Measurements from ENCODE around the gene PHACTR1.
A peak's percentile ranks its signal among the peaks of the same experiment; 100 is the strongest.
"Not testable (repeated sequence)": the region's sequence is repeated elsewhere in the genome, so short reads cannot be mapped to it uniquely, and the experiment has no call there.

Gene PHACTR1

DNA sequence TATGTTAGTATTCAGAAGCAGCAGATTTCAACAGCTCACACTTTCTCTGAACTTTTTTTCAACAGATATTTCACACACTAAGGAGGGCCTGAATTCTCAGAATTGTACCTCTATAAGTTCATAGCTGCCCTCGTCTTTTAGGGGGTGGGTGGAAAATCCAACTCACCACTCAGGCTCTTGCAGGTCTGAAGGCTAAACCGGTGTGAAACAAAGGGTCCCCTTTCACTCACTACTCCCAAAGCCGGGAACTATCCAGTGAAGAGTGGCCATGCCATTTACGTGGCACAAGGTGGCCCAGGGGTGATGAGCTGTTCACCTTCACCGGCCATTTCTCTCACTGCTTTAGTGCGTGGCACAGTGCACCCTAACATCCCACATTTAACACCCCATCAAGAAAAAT, 587.5 kb downstream of the PHACTR1 start:
- no peak for DNase-seq

GRCh38 chr6:13304580-13305260, 588.2 kb downstream of the PHACTR1 start:
- peak in 18 of 58 donors; percentile 16 to 65 (median 38) for DNase-seq

GRCh38 chr6:13305288-13305687, 588.7 kb downstream of the PHACTR1 start:
- no peak for DNase-seq

DNA sequence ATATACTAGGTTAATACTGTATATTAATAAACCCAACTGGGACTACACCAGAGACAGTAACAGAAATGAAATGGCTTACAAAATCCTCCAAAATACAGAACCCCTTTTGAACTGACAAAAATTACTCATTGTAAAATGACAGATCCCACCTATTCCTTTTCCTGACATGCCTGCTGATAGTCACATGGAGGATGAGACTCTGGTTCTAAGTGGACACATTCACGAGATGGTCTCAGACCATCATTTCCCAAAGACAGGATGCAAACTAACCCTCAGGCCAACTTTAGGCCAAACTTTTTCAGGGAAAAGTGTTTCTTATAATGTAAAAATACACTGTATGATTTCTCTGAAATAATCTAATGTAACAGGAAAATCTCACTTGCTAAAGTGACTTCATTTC, 589.2 kb downstream of the PHACTR1 start:
- no peak for DNase-seq

DNA sequence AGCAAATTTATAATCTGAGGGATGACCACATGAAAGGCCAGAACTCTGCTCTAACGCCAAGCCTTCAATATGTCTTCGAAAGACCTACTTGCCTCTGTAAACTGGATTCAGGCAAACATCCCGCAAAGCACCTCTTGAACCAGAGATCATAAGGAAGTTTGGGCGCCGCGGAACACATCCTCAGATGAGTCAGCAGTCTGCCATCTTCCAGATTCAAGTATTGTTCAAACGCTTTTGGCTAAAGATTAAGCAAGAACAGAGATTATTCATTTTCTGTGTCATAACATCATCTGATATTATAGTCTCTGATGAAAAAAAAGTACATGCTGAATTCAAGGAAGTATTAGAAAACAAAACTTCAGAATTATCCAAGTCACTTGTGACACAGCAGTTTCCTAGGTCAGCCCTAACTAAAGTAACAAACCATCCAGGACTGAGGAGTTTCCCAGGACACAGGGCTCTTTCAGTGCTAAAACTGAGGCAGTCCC, 591.0 kb downstream of the PHACTR1 start:
- no peak for DNase-seq

GRCh38 chr6:13308332-13308731, 591.8 kb downstream of the PHACTR1 start:
- DNase-seq, result no peak

DNA sequence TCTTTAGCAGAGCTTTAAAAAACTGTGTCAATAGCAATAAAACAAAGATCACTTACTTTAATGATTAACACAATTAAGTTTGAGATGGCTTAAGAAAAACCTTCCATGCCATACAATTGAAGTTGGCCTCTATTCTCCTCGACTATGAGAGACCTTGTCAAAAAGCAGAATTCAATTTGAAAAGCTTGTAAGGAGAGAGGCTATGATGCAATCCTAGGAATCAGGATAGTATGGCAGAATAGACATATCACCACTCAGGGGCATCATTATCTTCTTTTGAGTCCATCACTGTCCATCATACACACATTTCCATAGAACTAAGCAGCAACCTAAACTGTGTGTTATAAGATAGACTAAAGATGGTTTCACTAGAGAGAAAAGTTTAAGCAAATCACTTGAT, 594.6 kb downstream of the PHACTR1 start:
- DNase-seq, result no peak

- DNase-seq, result no peak
These were observed 598.2 kb downstream of the PHACTR1 start for GRCh38 chr6:13314806-13315205.

DNA sequence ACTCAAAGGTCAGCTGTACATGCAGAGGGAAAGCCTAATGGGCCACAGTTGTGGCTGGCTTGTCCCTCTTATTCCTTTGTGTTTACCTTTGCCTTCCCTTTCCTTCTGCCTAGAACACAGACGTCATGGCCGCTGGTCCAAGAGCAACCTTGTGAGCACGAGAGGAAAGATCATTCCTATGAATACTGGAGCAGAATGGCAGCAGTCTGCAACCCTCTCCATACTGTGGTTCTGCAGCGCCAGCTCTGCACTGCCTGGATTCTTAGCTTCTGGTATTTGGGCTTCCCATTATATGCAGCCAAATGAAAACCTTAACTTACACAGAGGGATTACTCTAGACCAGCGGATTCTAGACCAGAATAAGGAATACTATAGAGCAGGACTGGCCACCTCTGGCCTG, 599.3 kb downstream of the PHACTR1 start:
- no peak for DNase-seq

DNA sequence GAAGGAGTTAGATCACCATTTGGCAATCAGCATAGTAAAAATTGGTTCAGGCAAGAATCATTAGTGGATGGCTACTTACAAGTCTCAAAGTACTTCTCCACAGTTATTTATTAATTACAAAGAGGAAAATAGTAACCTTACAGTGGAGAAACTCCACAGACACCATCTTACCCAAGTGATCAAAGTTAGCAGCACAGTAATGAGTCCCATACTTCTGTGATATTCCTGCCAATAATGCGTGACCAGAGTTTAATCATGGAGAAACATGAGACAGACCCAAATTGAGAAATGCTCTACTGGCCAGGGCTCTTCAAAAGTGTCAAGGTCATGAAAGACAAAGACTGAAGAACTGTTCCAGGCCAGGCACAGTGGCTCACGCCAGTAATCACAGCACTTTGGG, 602.3 kb downstream of the PHACTR1 start:
- DNase-seq, result no peak

GRCh38 chr6:13319891-13320564, 603.5 kb downstream of the PHACTR1 start:
- DNase-seq, result no peak

DNA sequence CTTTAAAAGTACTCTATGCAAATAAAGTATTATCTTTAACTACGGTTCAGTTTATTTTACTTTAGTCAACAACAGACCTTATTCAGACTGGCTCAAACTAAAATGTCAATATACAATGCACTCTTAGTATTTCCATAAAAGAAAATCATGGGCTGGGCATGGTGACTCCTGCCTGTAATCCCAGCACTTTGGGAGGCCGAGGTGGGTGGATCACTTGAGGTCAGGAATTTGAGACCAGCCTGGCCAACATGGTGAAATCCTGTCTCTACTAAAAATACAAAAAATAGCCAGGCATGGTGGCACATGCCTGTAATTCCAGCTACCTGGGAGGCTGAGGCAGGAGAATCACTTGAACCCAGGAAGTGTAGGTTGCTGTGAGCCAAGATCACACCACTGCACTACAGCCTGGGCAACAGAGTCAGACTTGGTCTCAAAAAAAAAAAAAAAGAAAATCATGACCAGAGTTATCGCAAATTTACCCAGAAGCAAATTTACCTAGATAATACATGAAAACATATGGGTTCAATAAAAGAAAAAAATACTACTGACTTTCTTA, 609.5 kb downstream of the PHACTR1 start:
- not testable (repeated sequence) for DNase-seq

DNA sequence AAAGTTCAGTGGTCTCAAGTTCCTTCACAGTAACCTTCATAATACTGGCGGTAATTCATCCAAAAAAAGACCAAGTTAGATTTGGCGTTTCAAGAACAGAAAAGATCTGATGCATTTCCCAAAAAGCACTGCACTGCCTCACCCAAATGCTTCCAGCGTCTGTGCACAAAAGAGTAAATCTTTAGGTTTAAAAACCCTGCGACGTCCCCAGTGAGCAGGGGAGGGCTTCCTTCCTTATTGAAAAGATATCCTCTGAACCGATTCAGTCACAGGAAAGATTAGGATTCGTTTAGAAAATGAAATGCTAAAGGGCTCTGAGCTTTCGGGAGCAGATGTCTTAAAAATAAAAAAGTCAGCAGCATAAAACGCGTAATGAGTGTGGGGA, 611.1 kb downstream of the PHACTR1 start:
- peak in 1 of 58 donors; percentile 3 for DNase-seq

DNA sequence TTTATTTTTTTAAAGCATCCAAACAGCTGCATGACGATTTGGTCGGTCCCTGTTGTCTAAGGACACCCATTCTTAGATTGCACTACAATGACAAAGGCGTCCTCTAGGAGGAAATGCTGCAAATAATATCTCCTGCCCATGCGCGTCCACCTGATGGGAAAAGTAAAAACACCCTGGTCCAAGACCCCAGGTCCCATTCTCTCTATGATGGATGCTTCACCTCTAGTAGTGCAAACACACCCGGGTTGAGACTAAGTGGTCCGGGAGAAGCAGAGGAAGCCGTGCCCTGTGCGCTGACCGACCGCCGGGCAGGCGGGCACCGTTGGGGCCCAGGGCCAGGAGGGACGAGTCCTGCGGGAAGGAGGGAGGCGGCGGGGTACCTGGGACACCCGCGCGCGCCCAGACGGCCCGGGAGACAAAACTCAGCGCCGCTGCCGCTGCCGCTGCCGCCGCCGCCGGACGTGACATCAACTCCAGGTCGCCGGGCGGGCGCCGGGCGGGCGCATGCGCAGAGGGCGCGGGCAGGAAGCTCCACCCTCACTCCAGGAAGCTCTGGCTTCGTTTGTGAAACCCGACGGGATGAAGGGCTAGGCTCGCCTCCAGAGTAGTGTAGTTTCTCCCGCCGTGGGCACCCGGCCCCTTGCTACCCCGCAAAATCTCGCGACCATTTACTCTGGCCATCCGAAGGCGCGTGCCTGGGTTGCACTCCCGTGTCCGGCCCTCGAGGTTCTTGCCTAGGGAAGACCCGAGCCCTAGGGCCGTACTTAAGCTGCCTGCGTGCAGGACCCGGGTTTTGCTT, 611.7 kb downstream of the PHACTR1 start, which contains the start of gene TBC1D7:
Gene TBC1D7 (minus strand): TSS at position 462 of the 799 bp plus-strand sequence. CDS start 1,639 bp downstream, outside the sequence.
- DNase-seq, result peak in 57 of 58 donors; percentile 58 to 95 (median 87)

DNA sequence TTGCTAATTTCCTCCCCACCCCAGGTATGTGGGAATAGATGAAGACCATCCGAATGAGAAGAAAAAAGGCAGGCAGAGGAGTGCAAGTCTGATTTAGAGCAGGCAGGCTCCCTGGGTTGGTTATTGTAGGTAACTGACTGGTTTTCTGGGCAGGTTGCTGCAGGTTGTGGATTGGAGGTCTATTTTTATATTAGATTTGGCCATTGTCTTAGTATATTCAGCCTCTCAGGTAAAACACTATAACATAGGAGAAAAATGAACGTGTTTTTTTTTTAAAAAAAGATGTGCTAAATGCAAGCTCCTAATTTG, 612.3 kb downstream of the PHACTR1 start:
- no peak for DNase-seq

DNA sequence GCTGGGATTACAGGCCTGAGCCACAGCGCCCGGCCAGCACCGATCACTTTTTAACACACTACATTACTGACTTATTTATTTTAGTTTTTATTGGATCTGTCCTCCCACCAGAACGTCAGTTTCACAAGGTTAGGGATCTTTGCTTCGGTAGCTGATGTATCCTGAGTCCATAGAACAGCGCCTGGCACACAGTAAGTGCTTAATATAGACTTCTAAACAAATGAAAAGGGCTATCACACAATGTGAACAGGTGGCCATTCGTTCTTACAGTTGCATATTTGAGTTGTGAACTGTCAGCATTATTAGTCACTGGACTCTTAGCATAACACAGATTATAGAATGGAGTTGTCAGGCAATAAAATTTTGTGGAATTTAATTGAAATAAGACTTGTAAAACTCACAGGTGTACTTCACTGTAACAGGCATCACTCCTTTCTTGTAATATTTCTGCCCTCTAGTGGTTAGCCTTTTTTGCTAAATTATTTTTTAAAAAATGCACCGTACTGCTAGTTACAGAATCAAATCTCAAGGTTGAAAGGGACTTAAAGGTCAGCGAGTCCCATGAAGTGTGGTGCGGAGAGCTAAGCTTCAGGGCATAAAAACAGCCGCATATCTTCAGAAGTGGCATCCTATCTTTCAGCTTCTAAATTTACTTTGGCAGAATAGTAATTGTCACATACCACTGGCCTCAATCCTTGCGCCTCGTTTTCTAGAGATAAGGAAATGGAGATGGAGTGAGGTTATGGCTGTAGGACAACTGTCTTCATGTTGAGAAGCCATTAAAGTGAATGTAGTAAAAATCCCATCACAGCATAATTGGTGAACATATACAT, 615.2 kb downstream of the PHACTR1 start:
- peak in 2 of 58 donors; percentile 5 to 36 for DNase-seq

DNA sequence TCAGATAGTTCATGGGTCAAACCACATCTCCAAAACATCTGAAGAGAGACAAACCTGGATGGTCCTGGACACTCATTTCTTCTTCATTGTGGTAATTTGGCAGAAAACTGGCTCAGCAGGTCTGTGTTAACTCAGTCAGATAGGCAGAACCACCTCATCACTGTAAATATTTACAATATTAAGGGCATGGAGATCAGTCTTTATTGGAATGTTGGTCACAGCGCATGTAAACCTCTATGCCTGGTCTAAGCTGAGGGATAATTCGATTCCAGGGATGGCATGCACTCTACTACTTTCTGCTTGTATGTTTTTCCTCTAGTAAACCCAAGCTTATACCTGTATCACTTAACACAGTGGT, 615.8 kb downstream of the PHACTR1 start:
- DNase-seq, result no peak

- DNase-seq, result no peak
These were observed 618.4 kb downstream of the PHACTR1 start for GRCh38 chr6:13334953-13335352.

DNA sequence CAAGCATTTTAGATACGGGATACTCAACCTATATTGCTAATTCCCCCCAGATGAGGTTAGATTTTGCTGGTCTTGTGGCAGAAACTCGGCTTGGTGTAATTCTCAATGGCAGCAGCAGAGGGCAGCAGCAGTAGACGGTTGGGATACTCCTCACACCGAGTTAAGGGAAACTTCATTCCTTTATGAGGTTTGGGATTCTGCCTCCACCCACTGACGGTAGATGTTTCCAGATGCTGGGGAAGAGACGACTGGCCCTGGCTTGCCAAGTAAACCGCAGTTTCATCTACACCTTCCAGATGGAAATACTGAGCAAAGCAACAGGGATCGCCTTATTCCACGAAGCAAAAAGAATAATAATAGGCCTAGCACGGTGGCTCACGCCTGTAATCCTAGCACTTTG, 620.0 kb downstream of the PHACTR1 start:
- peak in 56 of 58 donors; percentile 7 to 87 (median 63) for DNase-seq

DNA sequence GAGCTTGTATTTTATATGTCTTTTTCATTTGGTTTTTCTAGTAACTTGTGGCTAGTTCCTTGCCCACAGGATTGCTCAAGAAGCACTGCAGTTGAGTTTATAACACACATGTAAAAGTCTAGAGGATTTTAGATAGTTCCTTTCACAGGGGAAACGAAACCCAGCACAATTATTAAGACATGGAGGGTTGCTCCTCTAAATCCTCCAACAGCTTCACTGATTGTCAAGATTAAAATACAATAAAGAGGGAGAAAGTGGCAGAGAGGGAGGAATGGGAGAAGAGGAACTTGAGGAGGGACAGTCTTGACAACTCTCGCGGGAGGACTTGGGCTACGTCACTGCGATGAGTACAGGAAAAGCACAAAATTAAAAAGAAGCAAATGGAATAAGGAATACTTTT, 621.5 kb downstream of the PHACTR1 start:
- DNase-seq, result no peak

All from anterior cingulate cortex (tissue), 58 donors.